KOPT-K1 (cell line): ENCODE measurements around the gene TSGA10IP.
A peak's percentile ranks its signal among the peaks of the same experiment; 100 is the strongest.

Source experiments
- H3K27ac ChIP-seq: fragments of 200-600 bp; sonication (generic); 2 replicates; pipeline ENCODE4 v1.5.1; 2016; ENCODE audit warnings: antibody characterized with exemption, mild to moderate bottlenecking, low read depth, low read length; ENCODE audit not compliant: poor library complexity, severe bottlenecking
- H3K36me3 ChIP-seq: fragments of 200-600 bp; sonication (generic); 2 replicates; pipeline ENCODE4 v1.5.1; 2017; ENCODE audit warnings: antibody characterized with exemption, mild to moderate bottlenecking, low read length, moderate library complexity; ENCODE audit not compliant: insufficient read depth
- H3K9me3 ChIP-seq: fragments of 200-600 bp; sonication (generic); 2 replicates; pipeline ENCODE4 v1.5.1; 2017; ENCODE audit warnings: antibody characterized with exemption, low read length, mild to moderate bottlenecking; ENCODE audit not compliant: insufficient read depth, poor library complexity, severe bottlenecking

The TSGA10IP gene

DNA sequence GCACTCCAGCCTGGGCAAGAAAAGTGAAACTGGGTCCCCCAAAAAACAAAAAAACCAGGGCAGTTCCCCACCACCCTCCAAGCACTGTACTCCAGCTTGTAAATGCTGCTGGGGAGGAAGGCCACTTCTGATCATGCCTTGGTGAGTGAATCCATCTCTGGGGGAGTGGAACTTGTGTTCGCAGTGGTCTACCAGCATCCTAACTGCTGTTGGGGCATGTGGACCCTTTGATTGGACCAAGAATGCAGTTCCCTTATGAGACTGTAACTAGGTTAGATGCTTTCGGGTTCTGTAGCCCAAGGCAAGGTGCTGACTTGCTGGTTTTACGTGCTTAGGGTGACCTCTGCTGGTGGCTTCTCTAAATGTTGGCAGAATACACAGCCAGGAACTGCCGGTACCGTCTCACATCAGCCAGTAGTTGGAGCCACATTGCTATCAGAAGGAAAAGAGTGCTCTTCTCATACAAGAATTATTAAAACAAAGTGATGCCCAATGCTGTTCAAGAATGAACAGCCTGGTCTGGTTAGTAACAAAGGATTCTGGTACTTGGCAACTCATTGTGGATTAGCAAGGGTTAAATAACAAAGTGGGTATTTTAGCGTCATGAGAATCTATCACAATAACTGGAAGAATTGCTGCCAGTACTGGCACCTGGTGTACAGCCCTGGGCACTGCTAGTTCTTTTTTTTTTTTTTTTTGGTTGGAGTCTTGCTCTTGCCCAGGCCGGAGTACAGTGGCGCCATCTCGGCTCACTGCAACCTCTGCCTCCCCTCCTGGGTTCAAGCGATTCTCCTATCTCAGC, 43.7 kb downstream of the TSGA10IP start:
- no peak overlapping the region for H3K27ac ChIP-seq
- H3K9me3 ChIP-seq, result no peaks in the 10 kb centered on the region
- peaks cover 24% of the 10 kb centered on the region; the same call in 1 of the 2 replicates for H3K36me3 ChIP-seq

DNA sequence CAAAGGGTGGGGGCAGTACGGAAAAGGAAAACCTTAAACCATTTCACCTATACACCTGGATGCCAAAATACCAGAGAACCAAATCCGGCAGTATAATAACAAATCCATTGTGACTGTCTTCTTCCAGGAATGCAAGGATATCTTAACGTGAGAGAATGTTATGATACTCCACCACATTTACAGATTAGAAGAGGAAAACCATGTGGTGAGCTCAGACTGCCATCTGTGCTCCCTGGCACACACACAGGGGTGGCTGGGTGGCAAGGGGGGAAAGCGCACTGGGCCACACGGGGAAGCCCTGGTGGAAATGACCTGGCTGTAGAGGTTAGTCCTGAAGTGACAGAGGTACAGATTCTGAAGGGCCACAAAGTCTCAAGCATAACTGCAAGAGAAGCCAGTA, 46.8 kb downstream of the TSGA10IP start:
- H3K36me3 ChIP-seq, result peaks cover 52% of the 10 kb centered on the region
- H3K27ac ChIP-seq, result no peak overlapping the region
- no peaks in the 10 kb centered on the region for H3K9me3 ChIP-seq

DNA sequence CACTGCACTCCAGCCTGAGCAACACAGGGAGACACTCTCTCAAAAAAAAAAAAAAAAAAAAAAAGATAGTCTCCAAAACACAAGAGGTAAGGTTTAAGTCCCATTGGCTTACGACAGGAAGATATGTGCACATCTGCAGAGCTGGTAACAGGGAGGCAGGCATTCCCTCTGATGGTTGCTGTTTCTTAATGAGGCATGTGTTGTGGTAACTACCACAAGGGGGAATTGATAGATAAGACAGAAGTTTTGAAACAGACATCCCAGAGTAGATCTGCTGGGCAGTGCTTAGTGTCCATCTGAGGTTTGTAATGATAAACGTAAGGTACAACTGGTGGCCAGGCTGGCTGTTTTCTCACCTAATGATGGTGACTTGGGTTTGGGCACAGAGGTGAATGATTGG, 52.0 kb downstream of the TSGA10IP start:
- Histone ChIP-seq H3K27ac (no peak overlapping the region), H3K36me3 (peaks cover 66% of the 10 kb centered on the region), H3K9me3 (no peaks in the 10 kb centered on the region)

DNA sequence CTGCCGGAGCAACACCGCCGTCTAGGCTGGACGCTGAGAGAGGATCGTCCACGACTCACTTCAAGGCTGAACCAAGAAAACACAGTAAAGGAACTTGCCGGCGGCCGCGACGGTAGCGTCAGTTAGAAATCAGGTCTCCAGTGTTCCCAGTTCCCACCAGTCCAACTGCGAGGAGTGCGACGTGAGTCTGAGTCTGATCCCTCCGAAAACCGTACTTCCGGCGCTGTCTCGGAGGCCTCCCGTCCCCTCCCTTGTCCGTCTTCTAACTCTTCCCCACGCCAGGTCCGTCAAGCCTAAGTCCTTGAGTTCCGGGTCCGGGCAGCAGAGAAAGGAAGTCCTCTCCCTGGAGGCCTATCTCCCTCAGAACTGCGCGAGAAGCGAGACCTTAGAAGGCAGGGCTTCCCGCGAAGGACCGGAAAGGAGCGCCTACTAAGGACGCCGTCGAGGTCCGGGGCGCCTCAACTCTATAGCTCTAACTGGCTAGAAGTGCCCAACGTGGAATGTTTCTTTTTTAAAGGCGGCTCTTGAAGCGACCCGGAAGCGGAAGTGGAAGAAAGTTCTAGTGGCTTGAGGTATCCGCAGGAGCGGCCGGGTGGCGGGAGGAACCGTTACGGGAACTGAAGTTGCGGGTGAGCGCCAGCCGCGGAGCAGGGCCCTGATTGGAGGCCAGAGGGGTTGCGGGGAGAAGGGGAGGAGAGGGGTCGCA, 56.8 kb downstream of the TSGA10IP start, which contains the start of the genes BANF1 and EIF1AD:
Gene BANF1 (plus strand): TSS at position 562 of the 706 bp plus-strand sequence. CDS start 748 bp downstream, outside the sequence.
Gene EIF1AD (minus strand): TSS at position 216 of the 706 bp plus-strand sequence. CDS start 1,768 bp downstream, outside the sequence.
- Histone ChIP-seq H3K36me3 (peaks cover 71% of the 10 kb centered on the region), H3K9me3 (no peaks in the 10 kb centered on the region), H3K27ac (peak within 1 kb of the TSS; percentile 87)

DNA sequence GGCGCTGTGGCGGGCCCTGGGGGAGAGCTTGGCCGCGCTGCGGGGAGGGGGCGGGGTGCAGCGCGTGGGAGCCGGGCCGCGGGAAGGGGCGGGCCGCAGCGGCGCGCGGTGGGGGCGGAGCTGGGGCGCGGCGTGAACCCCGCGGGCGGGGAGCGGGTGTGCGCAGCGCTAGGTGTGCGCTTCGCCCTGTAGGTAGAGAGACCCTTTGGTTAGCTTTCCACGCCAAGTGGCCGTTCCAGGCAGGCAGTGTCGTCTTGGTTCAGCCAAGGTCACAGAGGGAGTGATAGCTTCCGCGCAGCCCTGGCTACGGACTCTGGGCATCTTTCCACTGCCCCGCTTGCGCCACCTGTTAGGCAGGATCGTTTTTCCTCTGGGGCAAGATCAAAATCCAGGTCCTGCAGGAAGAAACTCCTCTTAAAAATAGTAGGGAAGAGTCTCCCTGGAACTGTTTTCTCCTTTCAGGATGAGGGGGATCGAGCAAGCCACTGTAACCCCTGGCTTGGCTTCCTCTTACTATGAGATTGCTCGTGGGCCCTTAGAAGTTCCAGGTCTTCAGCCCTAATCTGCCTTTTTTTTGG, 57.5 kb downstream of the TSGA10IP start:
- Histone ChIP-seq H3K9me3 (no peaks in the 10 kb centered on the region), H3K36me3 (peaks cover 65% of the 10 kb centered on the region), H3K27ac (peak overlapping the region; percentile 87)

DNA sequence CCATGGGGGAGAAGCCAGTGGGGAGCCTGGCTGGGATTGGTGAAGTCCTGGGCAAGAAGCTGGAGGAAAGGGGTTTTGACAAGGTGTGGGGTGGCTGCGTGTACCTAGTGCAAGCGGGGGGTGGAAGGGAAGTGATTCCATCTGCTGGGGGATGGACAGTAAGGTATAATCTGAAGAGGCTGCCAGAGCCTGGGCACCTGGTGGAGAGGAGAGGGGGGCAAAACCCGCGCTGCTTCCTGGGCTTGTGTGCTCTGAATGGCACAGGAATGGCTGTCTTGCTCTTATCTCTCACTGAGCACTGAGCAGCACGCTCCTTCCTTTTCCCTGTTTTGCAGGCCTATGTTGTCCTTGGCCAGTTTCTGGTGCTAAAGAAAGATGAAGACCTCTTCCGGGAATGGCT, 58.0 kb downstream of the TSGA10IP start:
- Histone ChIP-seq H3K9me3 (no peaks in the 10 kb centered on the region), H3K27ac (peak overlapping the region; percentile 87), H3K36me3 (peaks cover 59% of the 10 kb centered on the region)

DNA sequence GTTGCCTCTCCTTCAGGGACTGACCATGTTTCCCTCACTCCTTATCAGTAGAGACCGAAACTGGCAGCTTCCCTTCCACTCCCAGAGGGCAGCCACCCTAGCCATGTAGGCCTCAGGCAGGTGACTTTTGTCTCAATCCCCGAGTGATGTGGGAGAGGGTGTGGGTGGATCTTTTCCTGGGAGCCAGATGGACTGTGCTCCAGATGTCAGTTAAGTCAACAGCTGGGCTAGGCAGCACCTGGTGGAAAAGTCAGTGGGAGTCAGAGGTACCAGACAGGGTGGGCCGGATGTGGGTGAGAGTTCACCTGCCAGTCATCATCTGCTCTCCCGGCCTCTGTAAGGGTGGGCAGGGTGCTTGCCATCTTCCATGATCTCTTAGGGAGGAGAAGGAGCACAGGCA, 58.9 kb downstream of the TSGA10IP start:
- H3K27ac ChIP-seq, result no peak overlapping the region
- H3K9me3 ChIP-seq, result no peaks in the 10 kb centered on the region
- H3K36me3 ChIP-seq, result peaks cover 50% of the 10 kb centered on the region

DNA sequence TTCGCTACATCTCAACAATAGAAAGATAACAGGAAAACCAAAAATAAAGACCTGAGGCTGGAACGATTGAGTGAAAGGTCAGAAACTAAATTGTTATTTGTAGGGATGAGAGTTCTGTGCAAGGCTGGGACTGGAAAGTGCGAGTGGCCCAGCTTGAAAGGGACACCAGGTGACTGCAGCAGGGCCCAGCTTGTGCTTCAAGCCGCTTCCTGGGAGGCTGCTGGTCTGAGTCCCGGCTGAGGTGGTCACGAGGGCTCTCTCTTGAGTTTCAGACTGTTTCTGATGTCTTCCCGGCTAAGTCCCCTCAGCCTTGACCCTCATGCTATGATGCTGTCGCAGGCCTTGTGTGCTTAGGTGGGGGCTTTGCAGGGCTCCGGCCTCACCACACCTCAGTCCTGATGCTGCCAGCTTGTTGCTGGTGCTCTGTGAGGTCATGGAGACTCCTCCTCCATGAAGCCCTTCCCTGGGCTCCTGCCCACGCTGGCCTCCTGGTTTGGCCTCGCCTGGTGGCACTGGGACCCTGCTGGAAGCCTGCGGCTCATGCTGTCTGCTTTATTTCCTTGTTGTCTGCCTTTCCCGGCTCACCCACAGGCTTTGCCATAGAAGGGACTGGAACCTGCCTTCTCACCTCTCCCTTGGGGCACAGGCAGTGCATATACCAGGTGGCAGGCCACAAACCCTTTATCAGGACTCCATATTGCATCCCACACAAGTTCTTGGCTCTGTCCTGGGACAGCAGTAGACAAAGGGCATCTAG, 61.0 kb downstream of the TSGA10IP start:
- H3K9me3 ChIP-seq, result no peaks in the 10 kb centered on the region
- H3K36me3 ChIP-seq, result peaks cover 36% of the 10 kb centered on the region
- H3K27ac ChIP-seq, result peak overlapping the region; percentile 58

DNA sequence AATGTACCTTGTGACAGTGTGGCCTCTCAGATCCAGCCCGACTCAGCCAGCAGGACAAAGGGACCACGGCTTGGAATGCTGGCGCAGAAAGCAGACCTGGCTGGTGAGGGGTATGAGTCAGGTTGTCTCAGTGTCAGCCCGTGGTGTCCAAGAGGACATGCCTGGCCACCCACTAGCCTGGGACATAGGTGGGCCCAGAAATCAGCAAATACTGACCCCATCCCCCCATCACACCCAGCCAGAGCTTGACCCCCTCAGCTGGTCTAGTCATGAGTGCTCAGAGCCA, 61.6 kb downstream of the TSGA10IP start:
- Histone ChIP-seq H3K27ac (peak overlapping the region; percentile 58), H3K36me3 (peaks cover 36% of the 10 kb centered on the region), H3K9me3 (no peaks in the 10 kb centered on the region)

DNA sequence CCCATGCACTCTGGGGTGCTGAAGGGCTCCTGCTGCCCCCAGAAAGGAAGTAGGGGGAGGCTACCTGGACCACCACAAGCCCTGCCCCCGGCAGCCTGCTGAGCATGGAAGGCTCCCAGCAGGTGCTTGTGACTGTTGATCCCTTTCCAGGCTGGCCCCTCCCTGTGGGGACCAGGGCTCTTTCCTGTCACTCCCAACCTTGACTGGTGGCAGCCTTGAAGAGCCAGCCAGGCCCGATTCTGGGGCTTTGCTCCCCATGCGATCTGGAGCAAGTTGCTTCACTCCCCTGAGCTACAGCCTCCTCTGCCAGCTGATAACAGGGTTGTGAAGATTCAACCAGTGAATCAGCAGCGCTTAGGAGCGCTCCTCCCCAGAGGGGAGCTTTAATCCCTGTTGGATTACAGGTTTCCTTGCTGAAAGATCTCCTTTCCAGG, 61.9 kb downstream of the TSGA10IP start:
- H3K27ac ChIP-seq, result peak overlapping the region; percentile 58
- peaks cover 36% of the 10 kb centered on the region for H3K36me3 ChIP-seq
- no peaks in the 10 kb centered on the region for H3K9me3 ChIP-seq

DNA sequence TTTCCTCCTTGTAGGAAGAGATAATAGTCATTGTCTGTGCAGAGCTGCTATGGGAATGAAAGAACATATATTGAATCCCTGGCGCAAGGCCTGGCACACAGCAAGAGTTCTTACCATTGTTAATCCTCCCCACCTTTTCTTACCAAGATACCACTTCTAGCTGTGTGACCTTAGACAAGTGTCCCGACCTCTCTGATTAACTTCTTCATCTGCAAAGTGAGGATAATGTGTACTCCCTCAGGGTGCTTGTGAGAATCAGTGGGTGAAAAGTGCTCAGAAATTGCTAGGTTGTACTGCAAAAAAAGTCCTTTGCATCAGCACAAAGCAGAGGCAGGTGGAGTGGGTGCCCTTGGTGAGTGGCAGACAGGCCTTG, 62.8 kb downstream of the TSGA10IP start:
- Histone ChIP-seq H3K9me3 (no peaks in the 10 kb centered on the region), H3K36me3 (peaks cover 36% of the 10 kb centered on the region), H3K27ac (no peak overlapping the region)

DNA sequence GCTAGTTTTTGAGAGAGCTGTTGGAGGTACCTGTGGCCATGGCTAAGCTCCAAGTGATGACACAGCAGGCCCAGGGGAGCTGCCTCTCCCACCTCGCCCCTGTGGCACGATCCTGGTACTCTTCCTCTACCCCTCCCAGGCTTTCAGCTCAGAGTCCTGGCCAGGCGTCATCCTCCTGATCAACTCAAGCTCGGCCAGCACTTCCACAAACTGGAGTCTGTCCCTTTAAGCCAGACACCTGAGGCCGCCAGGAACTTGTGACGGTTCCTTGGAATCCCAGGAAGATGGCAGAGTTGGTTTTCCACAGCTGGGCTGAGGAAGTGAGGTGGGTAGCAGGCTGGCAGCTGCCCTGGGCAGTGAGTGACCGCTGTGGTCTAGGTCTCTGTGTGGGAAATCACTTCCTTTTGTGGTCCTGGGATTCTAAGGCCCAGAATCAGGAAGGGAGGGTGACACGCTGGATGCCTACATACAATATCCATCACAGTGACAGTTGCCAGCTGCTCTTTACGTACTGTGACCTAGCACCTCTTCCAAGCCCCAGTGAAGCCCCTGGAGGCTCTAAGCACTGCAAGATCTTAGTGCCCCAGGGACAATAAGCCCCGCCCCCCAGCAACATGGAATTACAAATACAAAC, 63.3 kb downstream of the TSGA10IP start:
- Histone ChIP-seq H3K9me3 (no peaks in the 10 kb centered on the region), H3K36me3 (peaks cover 33% of the 10 kb centered on the region), H3K27ac (no peak overlapping the region)
